Measurements from ENCODE around the gene TP53INP2.
A peak's percentile ranks its signal among the peaks of the same experiment; 100 is the strongest.
"Not testable (repeated sequence)": the region's sequence is repeated elsewhere in the genome, so short reads cannot be mapped to it uniquely, and the experiment has no call there.

The TP53INP2 gene, protein sequence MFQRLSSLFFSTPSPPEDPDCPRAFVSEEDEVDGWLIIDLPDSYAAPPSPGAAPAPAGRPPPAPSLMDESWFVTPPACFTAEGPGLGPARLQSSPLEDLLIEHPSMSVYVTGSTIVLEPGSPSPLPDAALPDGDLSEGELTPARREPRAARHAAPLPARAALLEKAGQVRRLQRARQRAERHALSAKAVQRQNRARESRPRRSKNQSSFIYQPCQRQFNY

DNA sequence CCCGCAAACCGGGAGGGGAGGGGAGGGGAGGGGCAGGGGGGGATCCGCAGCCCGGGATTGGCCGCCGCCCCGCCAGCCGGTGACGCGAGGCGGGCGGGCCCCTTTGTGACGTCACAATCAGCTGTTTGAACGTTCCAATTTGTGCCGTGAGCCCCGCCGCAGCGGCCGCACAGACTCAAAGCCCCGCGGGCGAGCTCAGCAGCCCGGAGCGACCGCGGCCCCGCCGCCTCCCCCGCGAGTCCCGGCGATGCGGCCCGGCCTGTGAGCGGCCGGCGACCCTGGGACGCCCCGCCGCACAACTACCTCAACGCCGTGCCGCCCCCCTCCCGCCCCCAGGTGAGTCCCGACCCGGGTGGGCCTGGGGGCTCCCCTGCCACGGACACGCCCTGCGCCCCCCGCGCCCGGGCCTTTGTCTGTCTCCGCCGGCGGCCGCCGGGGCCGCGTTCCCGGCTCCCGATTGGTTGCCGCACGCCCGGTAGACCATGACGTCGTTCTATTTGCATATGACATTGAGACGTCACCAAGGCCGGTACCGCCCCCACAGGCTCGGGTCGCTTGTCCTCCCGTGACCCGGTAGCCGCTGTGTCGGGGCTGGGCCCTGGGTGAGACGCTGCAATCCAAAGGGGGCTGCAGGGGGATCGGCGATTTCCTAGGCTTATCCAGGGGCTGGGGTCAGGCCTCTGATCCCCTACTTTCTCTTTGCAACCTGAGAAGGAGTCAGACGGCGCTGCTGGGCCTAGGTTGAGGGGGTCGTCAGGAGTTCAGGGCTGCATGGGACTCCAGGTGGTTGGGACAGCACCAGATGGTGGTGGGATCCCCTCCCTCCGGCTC lies at the start of gene TP53INP2:
TSS of gene TP53INP2 (plus strand) at position 168 of the 831 bp plus-strand sequence. CDS start 4,396 bp downstream, outside the sequence.
- peak; percentile 42 for DNase-seq (ENCODE audit: low read depth)

DNA sequence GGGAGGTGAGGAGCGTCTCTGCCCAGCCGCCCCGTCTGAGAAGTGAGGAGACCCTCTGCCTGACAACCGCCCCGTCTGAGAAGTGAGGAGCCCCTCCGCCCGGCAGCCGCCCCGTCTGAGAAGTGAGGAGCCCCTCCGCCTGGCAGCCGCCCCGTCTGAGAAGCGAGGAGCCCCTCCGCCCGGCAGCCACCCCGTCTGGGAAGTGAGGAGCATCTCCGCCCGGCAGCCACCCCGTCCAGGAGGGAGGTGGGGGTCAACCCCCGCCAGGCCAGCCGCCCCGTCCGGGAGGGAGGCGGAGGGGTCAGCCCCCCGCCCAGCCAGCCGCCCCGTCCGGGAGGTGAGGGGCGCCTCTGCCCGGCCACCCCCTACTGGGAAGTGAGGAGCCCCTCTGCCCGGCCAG lies 45.5 kb upstream of the TP53INP2 start:
- not testable (repeated sequence) for DNase-seq (ENCODE audit: low read depth)

DNA sequence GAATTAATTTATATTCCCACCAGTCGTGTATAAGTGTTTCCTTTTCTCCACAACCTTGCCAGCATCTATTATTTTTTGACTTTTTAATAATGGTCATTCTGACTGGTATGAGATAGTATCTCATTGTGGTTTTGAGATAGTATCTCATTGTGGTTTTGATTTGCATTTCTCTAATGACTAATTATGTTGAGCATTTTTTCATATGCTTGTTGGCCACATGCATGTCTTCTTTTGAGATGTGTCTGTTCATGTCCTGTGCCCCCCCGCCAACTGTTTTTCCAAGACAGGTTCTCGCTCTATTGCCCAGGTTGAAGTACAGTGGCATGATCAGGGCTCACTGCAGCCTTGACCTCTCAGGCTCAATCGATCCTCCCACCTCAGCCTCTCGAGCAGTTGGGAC lies 42.3 kb upstream of the TP53INP2 start:
- DNase-seq (ENCODE audit: low read depth): not testable (repeated sequence)

DNA sequence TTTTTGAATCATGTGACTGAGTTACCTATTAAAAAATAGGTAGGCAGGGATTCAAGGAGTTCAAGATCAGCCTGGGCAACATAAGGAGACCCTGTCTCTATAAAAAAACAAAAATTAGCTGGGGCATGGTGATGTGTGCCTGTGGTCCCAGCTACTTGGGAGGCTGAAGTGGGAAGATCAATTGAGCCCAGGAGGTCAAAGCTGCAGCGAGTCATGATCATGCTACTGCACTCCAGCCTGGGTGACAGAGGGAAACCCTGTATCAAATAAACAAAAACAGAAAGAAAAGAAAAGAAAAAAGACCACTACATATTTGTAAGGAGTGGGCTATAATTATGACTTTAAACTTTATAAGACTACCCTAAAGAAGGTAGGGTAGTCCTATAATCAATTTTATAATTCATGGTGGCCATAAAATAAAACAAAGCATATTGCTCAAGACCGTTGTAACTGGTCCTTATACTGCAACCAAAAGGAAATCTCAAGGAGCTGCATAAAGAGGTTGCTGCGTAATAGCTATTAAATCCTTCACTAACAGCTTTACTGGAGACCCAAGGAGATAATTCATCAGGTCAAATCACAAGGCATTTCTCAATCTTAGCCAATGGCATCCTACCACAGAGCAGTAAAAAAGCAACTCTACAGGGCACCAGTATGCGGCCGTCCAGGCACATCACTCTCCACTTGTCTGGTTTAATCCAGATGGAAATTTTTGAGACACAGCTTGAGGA lies 40.8 kb upstream of the TP53INP2 start:
- no peak for DNase-seq (ENCODE audit: low read depth)

DNA sequence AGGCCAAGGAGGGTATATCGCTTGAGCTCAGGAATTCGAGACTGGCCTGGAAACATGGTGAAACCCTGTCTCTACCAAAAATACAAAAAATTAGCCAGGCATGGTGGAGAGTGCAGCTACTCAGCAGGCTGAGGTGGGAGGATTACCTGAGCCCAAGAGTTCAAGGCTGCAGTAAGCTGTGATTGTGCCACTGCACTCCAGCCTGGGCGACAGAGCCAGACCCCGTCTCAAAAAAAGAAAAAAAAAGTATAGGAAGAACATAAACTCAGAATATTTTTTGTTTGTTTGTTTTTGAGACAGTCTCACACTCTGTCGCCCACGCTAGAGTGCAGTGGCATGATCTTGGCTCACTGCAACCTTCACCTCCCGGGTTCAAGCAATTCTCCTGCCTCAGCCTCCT lies 39.4 kb upstream of the TP53INP2 start:
- DNase-seq (ENCODE audit: low read depth): not testable (repeated sequence)

DNA sequence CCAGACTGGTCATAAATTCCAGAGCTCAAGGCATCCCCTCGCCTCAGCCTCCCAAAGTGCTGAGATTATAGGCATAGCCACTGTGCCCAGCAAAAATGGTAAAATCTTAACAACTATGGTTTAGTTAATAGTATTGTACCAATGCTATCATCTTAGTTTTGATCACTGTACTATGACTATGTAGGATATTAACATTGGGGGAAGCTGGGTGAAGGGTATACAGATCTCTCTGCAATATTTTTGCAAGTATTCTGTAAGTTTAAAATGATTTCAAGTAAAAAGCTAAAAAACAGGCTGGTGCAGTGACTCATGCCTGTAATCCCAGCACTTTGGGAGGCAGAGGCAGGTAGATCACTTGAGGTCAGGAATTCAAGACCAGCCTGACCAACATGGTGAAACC lies 35.0 kb upstream of the TP53INP2 start:
- DNase-seq (ENCODE audit: low read depth): no peak

DNA sequence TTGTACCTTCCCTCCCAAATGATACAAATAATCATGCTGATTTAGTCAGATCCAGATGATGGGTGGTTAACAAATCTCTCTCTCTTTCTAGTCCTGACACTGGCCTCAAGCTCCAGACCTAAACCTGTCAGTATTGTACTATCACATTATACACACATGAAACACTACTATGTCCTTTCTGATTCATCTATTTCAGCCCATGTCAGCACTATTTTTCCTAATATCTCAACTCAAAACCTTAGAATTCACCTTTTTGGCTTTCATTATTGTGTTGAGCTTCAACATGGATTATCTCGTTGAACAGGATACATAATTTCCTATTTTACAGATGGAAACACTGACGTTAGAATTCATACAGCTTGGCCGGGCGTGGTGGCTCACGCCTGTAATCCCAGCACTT lies 30.7 kb upstream of the TP53INP2 start:
- no peak for DNase-seq (ENCODE audit: low read depth)

DNA sequence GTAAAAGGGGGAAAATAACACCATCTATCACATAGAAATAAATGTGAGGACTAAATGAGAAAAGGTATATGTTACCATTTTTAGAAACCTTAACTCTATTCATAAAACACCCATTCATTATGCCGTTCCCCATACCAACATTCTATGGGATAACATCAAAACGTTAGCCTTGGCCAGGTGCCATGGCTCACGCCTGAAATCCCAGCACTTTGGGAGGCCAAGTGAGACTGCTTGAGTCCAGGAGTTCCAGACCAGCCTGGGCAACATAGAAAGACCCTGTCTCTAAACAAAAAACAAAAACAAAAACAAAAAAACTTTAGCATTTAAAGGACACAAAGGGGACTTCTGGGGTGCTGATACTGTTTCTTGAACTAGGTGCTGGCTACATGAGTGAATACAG lies 28.6 kb upstream of the TP53INP2 start:
- no peak for DNase-seq (ENCODE audit: low read depth)

DNA sequence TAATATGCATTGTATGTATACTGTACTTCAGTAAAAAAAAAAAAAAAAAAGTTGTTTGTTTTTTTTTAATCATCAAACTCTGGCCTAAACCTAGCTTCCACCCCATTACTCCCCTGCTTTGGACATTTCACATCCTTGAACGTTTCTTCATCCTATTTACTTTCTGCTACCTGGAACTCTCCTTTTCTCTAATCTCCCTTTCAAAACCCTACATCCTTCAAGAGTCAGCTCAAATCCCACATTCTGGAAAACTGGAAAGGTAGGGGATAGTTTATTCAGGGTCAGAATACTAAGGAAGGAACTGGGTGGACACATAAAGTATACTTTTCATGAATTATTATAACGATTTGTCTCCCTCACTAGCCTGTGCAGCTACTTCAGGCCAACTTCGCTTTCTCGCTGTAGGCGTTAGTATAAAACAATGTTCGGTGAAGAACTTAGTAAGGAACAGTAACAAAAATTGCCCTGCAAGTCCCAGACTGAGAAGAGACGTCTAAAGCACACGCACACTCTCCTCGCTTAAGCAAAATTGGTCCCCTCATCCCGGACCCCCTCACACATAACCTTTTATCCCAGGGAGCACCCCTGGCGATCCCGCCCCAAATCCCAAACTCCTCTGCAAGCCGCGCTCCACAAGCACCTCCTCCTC lies 28.0 kb upstream of the TP53INP2 start:
- no peak for DNase-seq (ENCODE audit: low read depth)

DNA sequence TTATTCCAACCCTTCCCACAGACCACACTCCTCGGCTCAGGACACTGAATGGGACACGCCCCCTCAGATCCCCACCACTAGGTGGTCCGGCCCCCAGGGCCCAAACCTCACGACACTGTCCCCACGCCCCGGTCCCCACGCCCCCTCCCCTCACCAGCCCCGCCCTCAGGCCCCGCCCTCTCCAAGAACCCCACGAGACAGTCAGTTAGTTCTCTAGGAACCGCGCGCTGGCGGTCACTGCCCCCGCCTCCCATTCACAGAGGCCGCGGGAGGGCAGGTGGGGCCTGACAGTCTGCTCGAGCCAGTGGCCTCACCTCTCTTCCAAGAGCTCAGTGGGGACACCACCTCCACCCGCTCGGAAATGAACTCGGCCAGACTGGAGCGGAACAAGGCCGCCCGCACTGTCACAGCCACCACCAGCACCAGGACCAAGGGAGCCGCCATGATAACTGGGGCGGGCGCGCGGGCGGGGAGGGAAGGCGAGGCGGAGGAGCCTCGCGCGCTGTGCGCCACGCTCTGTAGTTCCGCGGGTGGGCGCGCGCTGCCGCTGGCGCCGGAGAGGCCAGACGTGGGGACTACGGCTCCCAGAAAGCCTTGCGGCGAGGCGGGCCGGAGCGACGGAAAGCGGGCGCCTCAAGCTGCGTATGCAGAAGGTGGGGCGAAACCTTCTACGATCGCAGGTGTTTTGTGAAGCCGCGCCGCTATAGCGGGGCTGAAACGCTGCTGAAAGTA lies 27.3 kb upstream of the TP53INP2 start, which contains the start of gene PIGU:
TSS of gene PIGU (minus strand) at position 451 of the 732 bp plus-strand sequence. CDS start at position 444, 7 bp downstream.
- peak; percentile 81 for DNase-seq (ENCODE audit: low read depth)

DNA sequence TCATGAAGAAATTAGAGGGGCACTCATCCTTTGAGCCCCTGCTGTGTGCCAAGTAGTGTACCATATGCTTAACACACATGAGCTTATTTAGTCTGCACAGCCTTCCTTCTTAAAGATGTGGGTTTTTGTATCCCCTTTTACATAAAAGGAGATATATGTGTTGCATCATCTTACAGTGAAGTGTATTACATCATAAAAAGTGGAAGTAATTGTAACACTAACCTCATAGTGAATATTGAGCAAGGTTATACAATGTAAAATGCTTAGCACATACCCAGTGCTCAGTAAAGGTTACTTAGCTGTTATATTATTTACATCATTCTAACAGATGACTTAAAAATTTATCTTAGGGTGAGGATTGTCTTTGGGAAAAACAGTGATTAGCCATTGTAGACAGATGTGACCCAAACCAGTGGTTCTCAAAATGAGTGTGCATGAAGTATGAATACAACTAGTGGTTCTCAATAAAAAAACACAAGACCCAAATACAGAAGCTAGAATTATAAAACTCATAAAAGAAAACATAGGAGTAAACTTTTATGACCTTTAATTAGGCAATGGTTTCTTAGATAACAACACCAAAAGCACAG lies 23.5 kb upstream of the TP53INP2 start:
- no peak for DNase-seq (ENCODE audit: low read depth)

DNA sequence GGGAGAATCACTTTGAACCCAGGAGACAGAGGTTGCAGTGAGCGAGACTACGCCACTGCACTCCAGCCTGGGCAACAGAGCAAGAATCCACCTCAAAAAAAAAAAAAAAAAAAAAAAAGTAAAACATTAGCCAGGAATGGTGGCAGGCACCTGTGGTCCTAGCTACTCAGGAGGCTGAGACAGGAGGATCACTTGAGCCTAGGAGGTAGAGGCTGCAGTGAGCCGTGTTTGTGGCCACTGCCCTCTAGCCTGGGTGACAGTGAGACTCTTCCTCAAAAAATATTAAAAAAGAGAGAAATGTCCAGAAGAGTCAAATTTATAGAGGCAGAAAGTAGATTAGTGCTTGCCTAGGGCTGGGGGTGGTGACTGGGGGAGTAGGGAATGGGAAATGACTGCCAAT lies 20.5 kb upstream of the TP53INP2 start:
- no peak for DNase-seq (ENCODE audit: low read depth)

DNA sequence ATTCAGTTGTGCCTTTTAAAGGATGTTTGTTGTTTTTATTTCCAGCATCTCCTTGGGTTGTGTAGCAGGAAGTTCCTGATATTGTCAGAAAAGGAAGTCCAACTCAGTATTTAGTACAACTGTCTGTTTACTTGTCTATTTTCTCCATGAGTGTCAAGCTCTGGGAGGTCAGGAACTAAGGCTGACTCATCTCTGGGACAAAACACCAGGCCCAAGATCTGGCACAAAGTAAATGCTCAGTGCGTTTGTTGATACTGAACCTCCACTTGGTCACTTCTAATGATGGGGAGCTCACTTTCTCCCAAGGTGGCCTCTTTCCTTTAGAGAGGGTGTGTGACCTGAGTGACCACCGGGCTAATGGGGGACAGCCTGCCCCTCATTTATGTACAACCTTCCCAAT lies 14.7 kb upstream of the TP53INP2 start:
- no peak for DNase-seq (ENCODE audit: low read depth)

DNA sequence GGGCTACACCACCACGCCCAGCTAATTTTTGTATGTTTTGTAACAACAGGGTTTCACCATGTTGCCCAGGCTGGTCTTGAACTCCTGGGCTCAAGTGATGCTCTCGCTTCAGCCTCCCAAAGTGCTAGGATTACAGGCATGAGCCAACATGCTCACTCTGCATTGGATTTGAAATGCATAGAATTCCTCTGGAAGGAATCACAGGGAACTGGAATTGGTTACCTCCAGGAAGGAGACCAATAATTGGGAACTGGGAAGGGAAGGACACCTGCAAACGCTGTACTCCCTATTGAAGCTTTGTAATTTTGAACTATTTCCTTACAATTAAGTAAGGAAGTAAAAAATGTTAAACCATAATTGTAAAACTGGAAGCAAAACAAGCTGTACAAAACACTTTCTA lies 12.3 kb upstream of the TP53INP2 start:
- no peak for DNase-seq (ENCODE audit: low read depth)

DNA sequence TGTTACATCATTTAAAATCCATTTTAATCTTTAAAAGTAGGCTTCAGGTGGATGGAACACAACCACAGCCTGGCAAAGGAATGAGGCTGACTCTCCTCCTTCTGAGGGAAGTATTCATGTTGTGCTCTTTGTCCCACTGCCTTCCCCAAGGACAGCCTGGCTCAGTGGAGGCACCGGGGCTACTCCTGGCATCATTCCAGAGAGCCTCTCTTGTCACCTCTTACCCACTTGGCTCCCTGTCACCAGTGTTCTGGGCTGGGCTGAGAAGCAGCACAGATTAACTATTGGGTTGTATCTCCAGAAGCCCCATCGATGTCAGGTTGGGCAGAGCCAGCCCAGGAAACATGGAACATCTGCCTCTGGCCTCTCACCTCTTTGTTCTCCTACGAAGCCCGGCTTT lies 10.7 kb upstream of the TP53INP2 start:
- DNase-seq (ENCODE audit: low read depth): no peak

DNA sequence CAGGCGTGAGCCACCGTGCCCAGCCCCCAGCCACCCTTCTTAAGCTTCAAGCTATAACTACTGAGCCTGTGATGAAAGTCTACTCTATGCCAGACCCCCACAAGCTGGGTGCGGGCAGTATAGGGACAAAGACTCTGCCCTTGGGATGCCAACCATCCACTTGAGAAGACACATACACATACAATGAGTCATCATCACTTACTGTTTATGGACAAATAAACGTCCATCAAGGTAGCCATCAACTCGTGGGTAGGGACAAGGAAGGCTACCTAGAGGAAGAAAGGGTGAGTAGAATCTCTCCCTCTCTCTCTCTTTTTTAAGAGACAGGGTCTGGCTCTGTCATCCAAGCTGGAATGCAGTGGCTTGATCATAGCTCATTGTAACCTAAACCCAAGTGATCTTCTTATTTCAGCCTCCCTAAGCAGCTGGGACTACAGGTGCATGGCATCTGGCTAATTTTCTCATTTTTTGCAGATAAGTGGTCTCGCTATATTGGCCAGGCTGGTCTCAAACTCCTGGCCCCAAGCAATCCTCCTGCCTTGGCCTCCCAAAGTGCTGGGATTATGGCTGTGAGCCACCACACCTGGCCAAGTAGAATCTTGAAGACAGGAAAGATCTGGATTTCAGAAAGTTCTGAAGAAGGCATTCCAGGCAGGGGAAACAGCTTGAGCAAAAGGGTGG lies 2.6 kb upstream of the TP53INP2 start:
- DNase-seq (ENCODE audit: low read depth): no peak

DNA sequence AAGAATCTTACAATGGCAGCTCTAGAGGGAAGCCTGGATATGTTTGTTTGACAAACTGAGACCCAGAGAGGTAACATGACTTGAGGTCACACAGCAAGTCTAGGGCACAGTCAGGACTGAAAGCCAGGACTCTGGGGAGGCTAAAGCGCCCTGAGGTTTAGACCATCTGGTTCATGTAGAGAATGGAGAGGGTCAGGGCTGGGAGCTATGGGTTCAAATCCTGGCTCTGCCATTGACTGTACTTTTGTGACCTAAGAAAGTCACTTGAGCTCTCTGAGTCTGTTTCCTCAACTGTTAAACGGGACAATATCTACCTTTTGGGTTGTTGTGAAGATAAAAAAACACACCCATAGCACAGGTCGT lies 1.1 kb upstream of the TP53INP2 start:
- no peak for DNase-seq (ENCODE audit: low read depth)

DNA sequence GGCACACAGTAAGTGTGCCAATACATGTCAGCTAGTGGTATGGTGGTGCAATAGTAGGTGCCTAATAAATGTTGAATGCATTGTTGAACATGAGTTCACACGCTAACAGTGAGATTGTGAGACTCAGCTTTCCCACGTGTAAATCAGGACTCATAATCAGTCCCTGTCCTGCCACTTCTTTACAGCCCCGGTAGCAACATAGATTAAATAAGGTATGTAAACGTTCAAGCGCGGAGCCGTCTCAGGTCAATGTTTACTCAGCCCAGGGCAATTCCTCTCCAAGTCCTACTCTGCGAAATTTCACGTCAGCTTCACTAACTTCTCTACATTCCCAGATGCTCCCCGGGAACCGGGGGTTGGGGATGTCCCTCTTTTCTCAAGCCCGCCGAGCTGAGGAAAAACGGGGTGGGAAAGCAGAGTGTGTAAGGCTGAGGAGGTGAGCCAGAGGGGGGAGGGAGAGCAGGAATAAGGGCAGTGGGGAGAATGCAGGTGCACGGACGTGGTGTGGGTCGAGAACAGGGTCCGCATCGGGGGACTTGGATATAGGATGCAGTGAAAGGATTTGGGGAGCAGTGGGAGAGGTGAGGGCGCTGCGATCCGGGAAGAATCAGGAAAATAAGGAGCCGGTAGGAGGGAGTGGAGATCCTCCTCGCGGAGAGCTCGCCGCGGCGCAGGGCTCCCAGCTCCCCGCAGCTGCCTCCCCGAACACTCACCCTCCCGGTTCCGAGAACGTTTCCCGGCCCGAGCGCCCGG lies 544 bp upstream of the TP53INP2 start:
- no peak for DNase-seq (ENCODE audit: low read depth)

DNA sequence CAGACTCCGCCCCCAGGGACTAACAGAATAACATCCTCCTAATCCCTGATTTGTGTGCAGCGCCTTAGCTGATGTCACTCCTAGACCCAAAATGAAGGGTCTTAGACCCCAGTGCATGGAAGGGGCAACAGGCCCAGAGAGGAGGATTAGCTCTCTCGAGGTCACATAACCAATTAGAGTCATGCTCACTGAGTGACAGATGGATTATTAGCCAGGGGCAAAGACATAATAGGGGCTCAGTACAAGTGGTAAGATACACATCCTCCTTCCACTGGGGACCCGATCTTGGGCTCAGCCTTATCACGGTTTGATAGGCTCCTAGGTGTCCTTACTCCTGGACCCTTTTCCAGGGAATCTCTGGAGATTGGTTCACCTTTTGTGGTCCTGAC lies 858 bp downstream of the TP53INP2 start:
- DNase-seq (ENCODE audit: low read depth): no peak
